ENCODE data around the gene WDTC1.

The WDTC1 gene

DNA sequence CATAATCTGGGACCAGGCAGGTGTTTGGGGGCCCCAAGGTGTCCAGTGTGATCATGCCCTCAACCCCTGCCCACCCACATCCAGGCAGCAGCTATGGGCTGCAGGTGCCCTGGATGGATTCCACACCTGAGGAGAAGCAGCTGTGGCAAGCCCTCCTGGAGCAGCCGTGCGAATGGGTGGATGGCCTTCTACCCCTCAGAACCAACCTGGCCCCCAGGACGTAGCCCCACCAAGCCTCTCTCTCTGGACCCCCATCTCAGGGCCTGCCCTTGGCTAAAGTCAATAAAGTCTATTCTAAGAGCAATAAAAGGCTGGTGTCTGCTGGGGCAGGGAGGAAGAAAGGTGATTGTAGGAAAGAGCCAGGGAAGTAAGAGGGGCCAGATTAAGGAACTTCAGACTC is 119.2 kb downstream of the WDTC1 start:
- no peak for DNase-seq (ENCODE audit: low read depth in 1 of 2, low spot score in 1 of 2)

DNA sequence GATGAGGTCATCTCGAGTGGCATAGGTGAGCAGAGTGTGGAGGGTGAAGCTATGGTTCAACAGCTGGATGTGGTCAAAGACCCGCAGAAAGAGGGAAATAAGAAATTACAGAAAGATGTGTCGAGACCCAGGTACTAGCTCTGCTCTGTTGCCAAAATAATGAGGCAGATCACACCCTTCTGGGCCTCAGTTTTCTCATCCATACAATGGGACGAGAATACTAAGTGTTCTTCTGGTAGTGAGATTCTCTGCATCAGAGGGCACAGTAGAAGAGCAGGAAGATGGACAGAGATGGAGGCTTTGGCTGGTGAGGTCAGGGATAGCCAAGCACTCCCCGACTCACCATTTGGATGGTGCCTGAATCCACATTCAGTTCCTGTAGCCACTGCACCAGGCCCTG is 121.3 kb downstream of the WDTC1 start:
- no peak for DNase-seq (ENCODE audit: low read depth in 1 of 2, low spot score in 1 of 2)

DNA sequence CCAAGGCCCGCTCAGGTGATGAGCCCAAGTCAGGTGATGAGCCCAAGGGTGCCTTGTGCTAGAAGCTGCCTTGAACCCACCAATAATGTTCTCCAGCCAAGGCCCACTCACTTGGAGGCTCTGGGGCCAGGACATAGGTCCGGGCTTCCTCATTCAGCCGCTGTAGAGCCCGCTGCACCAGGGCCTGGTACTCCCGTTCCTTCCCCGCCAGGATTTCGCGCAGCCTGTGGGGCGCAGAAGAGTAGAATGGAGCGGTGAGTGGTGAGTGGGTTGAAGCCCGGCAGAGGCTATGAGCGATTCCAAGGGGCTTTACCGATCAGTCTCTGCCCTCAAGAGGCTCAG is 121.8 kb downstream of the WDTC1 start:
- no peak for DNase-seq (ENCODE audit: low read depth in 1 of 2, low spot score in 1 of 2)

DNA sequence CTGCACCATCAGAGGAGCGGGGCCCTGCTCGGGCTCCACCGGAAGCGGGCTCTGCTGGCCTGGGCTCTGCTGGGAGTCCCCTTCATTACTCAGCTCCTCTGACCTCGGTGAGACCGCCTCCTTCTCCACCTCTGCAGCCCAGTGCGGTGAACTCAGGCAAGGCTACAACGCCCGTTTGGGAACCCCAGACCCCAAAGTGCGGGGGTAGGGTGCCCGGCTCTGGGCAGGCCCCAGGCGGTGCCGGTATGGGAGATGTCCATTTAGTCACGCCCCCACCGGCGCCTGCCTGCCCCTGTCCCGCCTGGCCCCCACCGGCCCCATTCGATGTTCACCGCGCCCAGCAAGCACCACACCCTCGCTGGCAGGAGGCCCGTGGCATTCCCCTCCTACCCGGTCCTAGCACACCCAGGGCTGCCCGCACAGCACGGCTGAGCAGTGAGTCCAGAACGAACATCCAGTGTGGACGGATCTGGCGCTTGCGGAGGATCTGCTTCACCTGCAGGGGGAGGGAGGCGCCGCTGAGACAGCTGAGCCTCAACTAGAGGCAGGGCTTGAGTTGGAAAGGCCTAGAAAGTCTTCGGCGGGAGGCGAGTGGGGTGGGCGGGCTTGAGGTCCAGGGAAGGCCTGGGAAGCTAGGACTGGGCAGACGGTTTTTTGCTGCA is 122.3 kb downstream of the WDTC1 start:
- no peak for DNase-seq (ENCODE audit: low read depth in 1 of 2, low spot score in 1 of 2)

DNA sequence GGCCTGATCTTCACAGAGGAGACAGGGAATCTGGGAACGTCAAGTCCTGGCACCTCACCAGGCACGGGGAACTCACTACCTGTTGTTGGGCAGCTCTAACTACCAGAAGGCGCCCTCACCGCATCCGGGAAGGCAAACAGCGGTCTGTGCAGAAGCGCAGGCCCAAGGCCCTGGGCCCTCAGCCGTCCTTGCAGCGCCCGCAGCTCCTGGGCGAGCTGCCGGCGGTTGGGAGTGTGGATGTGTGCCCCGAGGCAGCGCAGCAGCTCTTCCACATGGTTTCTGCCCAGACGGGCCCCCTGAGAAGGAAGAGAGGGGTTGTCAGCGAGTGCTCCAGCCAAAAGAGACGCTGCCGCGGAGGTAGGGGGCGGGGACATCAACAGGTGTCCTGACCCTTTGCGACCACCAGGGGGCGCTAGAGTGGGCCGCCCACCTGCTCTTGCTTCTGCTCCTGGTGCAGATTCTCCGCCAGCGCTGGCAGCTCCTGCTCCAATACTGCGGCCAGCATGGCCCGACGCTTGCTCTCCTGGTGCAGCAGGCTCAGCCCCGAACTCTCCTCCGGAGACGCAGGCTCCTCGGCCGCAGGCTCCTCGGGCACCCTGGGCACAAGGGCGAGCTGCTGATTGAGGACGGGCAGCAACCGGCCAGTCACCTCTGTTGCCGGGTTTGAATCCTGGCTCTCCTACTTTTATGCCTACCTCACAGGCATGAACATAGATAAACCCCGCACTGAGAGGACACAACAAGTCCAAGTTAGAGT is 123.0 kb downstream of the WDTC1 start:
- peak; percentile 74 to 76 for DNase-seq (ENCODE audit: low read depth in 1 of 2, low spot score in 1 of 2)
